ENCODE results near the gene PRKD1.

The PRKD1 gene

DNA sequence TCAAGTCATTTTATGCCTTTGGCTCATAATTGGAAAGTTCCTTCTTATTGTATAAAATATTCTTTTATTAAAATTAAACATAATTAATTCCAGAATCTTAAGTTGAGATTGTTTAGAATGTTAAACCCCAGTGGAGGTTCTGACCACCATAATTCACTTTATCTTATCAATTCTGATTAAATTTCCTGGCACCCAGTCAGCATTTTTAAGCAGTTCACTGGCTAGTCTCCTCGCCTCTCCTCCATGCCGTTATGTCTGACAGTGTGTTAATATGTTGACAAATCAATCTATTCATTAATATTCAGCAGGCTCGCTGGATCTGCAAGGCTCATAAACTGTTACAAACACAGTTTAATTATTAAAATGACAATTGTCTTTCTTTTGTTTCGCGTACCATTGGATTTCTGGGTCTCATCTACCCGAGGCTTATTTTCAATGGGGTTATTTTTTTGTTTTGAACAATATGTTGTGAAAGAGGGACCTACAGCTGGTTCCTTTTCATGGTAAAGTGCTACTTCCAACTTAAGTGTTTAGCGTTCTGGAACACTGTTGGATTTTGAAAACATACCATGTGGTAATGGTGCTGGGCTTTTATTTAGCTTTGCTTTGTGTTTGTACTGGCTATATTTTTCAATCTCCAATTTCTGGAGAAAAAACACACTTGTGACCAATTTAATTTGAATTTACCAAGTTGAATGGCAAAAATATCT, 339.7 kb downstream of the PRKD1 start:
- no peaks in the 10 kb centered on the region for H3K27me3 Mint-ChIP-seq
- peaks cover 4% of the 10 kb centered on the region for H3K9me3 Mint-ChIP-seq
- DNase-seq = no peak
- H3K36me3 Mint-ChIP-seq (ENCODE audit: low read depth) = no peaks in the 10 kb centered on the region
- no peaks in the 10 kb centered on the region for H3K4me1 Mint-ChIP-seq (ENCODE audit: low read depth)
- no peak overlapping the region for H3K27ac Mint-ChIP-seq
- H3K4me3 Mint-ChIP-seq = no peak overlapping the region

DNA sequence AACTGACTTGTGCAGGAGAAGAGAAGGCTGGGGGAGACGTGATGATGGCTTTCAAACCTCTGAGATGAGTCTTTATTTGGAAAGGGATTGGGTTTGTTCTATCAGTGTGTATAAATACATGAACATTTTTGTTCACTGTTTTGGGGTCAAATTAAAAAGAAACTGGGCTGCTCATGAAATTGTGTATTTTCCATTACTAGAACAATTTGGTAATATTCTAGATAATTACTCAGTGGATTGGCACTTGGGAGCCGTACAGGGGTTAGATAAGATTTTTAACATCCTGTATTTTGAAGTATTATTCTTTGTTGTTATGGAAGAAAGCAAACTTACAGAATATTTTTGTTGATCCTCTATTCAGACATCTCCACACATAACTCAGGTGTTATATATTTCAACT, 340.6 kb downstream of the PRKD1 start:
- H3K27ac Mint-ChIP-seq = no peak overlapping the region
- no peaks in the 10 kb centered on the region for H3K4me1 Mint-ChIP-seq (ENCODE audit: low read depth)
- no peaks in the 10 kb centered on the region for H3K36me3 Mint-ChIP-seq (ENCODE audit: low read depth)
- no peak overlapping the region for H3K4me3 Mint-ChIP-seq
- peaks cover 2% of the 10 kb centered on the region for H3K9me3 Mint-ChIP-seq
- no peaks in the 10 kb centered on the region for H3K27me3 Mint-ChIP-seq
- DNase-seq = no peak

DNA sequence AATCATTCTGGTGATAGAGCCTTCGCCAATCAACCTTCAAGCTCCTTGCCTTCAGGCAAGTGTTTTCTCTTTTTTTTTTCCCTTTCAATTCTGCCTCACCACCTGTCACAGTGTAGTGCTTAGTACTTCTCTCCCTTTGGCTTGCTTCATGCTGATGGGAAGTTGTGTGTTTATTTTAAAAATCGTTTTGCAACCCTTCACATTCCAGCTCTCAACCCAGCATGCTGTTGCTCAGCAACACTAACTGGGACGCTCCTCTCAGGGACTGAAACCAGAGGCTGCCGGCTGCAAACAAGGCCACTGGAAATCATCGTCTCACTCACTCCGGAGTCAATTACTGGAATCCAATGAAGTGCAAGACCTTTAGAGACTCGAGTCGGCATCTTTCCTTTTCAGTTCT, 342.7 kb downstream of the PRKD1 start:
- Mint-ChIP-seq H3K4me1 (ENCODE audit: low read depth) (no peaks in the 10 kb centered on the region), H3K4me3 (no peak overlapping the region), H3K27me3 (no peaks in the 10 kb centered on the region), H3K27ac (no peak overlapping the region), H3K36me3 (ENCODE audit: low read depth) (no peaks in the 10 kb centered on the region), H3K9me3 (peaks cover 8% of the 10 kb centered on the region)
- no peak for DNase-seq

DNA sequence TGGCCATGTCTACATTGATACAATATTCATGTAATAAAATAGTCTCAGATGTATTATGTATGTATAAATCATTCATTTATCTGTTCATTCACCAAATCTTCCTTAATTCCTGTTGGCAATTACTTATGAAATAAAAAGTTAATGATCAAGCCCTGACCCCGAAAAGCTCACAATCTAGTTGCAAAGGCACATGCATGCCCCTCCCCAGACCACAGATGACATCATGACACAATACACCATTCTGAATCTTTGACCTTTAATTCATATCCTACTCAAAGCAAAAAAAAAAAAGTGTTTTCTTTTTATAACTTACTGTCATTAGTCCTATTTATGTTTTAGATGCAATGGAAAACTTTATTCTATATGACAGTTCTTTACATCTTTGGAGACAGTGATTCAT, 346.9 kb downstream of the PRKD1 start:
- Mint-ChIP-seq H3K9me3 (peaks cover 11% of the 10 kb centered on the region), H3K36me3 (ENCODE audit: low read depth) (no peaks in the 10 kb centered on the region), H3K27me3 (no peaks in the 10 kb centered on the region), H3K4me3 (no peak overlapping the region), H3K4me1 (ENCODE audit: low read depth) (no peaks in the 10 kb centered on the region), H3K27ac (no peak overlapping the region)
- no peak for DNase-seq

DNA sequence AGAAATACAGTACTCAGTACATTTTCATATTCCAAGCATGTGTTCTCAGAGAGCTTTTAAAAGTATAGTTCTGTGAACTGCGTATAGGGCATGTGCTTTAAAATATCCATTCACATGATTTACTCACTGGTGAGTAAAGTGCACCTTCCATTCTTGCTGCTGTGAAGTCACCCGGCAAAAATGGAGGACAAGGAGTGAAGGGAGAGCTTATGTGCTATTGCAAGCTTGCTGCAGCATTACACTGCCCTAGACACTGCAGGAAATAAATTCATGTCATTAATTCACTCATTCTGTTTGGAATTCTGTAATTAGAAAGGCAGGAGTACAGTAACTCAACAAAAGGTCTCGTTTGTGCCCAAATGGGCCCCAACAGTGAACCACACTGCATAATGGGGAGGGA, 347.8 kb downstream of the PRKD1 start:
- Mint-ChIP-seq H3K27me3 (no peaks in the 10 kb centered on the region), H3K4me3 (no peak overlapping the region), H3K4me1 (ENCODE audit: low read depth) (no peaks in the 10 kb centered on the region), H3K27ac (no peak overlapping the region), H3K36me3 (ENCODE audit: low read depth) (no peaks in the 10 kb centered on the region), H3K9me3 (peaks cover 11% of the 10 kb centered on the region)
- DNase-seq = no peak

DNA sequence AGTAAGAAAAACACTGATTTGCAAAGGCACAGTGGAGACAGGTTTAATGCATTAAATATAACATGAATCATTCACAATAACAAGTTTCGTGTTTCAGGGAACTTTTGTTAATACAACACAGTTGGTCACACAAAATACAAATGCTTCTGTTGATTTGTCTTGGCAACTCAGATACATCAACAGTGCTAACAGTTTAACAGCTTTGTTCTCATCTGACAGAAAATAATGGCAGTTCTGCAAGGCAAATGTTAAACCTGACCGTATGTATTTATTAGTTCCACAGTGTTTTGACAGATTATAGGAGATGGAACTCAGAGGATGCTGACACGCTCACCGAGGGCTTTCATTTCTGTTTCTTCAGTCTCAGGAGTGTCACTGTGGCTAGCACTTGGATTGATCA, 350.7 kb downstream of the PRKD1 start:
- Mint-ChIP-seq H3K4me3 (no peak overlapping the region), H3K4me1 (ENCODE audit: low read depth) (no peaks in the 10 kb centered on the region), H3K27ac (no peak overlapping the region), H3K36me3 (ENCODE audit: low read depth) (no peaks in the 10 kb centered on the region), H3K27me3 (no peaks in the 10 kb centered on the region), H3K9me3 (peaks cover 22% of the 10 kb centered on the region)
- DNase-seq = no peak

DNA sequence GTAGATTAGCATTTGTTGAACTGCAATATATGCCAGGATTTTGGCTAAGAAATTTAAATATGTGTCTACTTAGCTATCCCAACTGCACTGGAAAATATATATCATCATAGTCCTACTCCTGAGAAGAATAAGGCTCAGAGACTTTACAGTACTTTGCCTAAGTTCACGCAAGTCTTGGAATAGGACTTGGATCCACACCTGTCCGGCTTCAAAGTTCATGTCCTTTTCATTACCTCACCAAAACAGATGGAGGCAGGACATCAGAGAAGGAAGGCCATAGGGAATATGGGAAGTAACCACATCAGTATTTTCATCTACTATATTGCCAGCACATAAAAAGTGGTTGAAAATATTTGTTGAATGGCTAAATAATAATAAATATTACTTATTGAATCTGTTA, 358.5 kb downstream of the PRKD1 start:
- peaks cover 44% of the 10 kb centered on the region for H3K9me3 Mint-ChIP-seq
- H3K4me1 Mint-ChIP-seq (ENCODE audit: low read depth) = no peaks in the 10 kb centered on the region
- no peaks in the 10 kb centered on the region for H3K27me3 Mint-ChIP-seq
- no peak overlapping the region for H3K4me3 Mint-ChIP-seq
- H3K27ac Mint-ChIP-seq = no peak overlapping the region
- no peak for DNase-seq
- no peaks in the 10 kb centered on the region for H3K36me3 Mint-ChIP-seq (ENCODE audit: low read depth)

DNA sequence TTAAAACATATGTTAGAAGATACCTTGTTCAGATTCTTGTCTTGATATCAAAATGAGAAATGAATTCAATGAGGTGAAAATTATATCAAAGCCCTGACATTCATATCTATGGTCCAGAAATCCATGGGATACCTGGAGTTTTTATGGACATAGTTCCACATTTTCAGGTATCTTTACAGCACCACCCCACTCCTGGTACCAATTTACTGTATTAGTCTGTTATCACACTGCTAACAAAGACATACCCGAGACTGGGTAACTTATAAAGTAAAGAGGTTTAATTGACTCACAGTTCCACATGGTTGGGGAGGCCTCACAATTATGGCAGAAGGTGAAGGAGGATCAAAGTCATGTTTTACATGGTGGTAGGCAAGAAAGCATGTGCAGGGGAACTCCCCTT, 361.5 kb downstream of the PRKD1 start:
- H3K4me3 Mint-ChIP-seq = no peak overlapping the region
- H3K27me3 Mint-ChIP-seq = no peaks in the 10 kb centered on the region
- DNase-seq = no peak
- H3K27ac Mint-ChIP-seq = no peak overlapping the region
- H3K9me3 Mint-ChIP-seq = peaks cover 30% of the 10 kb centered on the region
- no peaks in the 10 kb centered on the region for H3K36me3 Mint-ChIP-seq (ENCODE audit: low read depth)
- H3K4me1 Mint-ChIP-seq (ENCODE audit: low read depth) = no peaks in the 10 kb centered on the region

DNA sequence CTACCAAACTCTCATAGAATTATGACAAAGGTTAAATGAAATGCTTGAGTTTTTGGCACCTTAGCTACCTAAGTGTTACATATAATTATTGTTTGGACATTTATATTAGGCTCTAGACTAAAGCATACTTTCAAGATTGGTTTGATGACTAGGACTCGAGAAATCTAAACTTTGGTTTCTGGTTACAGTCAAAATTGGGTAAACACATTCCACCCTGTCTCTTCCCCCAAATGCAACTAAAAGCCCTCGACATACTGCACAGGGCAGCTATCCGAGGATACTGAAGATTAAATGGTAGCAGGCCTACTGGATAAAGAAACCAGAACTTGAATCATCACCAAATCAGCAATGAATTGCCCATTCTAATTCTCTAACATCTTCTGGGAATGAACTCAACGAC, 369.1 kb downstream of the PRKD1 start:
- no peak for DNase-seq
- peaks cover 9% of the 10 kb centered on the region for H3K9me3 Mint-ChIP-seq
- no peaks in the 10 kb centered on the region for H3K36me3 Mint-ChIP-seq (ENCODE audit: low read depth)
- no peaks in the 10 kb centered on the region for H3K27me3 Mint-ChIP-seq
- no peak overlapping the region for H3K4me3 Mint-ChIP-seq
- no peaks in the 10 kb centered on the region for H3K4me1 Mint-ChIP-seq (ENCODE audit: low read depth)
- no peak overlapping the region for H3K27ac Mint-ChIP-seq

DNA sequence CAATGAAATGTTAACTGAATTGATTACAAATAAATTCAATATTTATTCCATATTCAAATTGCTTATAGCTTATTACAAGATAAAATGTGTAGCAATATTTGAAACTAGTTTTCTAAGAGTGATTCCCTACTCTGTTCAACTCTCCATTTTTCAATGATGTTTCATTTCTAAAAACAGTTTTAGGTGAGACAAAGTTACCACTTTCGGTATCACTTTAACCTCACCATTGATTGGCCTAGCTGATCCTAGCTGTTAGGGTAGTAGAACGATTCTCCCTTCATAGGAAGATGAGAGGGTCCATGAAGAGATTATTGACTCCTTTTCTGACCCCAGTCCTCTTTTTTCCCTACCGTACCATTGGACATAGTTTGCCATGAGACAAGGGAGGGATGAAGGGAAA, 373.3 kb downstream of the PRKD1 start:
- H3K4me1 Mint-ChIP-seq (ENCODE audit: low read depth) = no peaks in the 10 kb centered on the region
- no peaks in the 10 kb centered on the region for H3K27me3 Mint-ChIP-seq
- no peak overlapping the region for H3K4me3 Mint-ChIP-seq
- DNase-seq = no peak
- H3K36me3 Mint-ChIP-seq (ENCODE audit: low read depth) = no peaks in the 10 kb centered on the region
- peaks cover 6% of the 10 kb centered on the region for H3K9me3 Mint-ChIP-seq
- H3K27ac Mint-ChIP-seq = no peak overlapping the region

DNA sequence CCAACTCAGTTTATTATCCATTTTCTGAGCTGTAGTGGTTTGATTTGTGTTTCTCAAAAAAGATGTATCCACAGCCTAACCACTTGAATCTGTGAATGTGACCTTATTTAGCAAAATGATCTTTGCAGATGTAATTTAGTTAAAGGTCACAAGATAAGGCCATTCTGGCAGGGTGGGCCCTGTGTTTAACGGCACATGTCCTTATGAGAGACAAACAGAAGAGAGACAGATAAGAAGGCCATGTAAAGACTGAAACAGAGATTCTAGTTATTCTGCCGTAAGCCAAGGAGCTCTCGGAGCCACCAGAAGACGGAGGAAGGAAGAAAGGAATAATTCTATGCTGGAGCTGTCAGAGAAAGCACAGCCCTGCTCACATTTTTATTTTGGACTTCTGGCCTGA, 374.2 kb downstream of the PRKD1 start:
- Mint-ChIP-seq H3K4me3 (no peak overlapping the region), H3K27ac (no peak overlapping the region), H3K9me3 (no peaks in the 10 kb centered on the region), H3K4me1 (ENCODE audit: low read depth) (no peaks in the 10 kb centered on the region), H3K36me3 (ENCODE audit: low read depth) (no peaks in the 10 kb centered on the region), H3K27me3 (no peaks in the 10 kb centered on the region)
- no peak for DNase-seq

DNA sequence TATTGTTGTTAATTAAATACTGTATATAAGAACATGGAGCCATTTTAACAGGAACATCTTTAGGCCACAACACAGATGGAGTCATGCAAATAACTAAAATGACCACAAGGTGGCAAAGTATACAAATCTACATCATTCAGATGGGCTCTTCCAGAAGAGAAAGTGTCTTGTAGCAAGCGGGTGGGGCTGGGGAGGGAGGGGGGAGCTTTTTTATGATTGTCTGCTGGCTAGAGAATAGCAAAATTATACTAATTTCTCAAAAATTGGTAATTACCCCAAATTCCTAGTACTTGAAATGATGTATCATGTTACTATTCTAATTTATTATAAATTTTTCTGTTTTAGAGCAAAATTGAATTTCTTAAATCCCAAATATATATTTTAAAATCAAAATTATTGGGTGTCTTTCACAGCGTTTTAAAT, 378.7 kb downstream of the PRKD1 start:
- H3K27ac Mint-ChIP-seq = no peak overlapping the region
- H3K9me3 Mint-ChIP-seq = no peaks in the 10 kb centered on the region
- H3K4me3 Mint-ChIP-seq = no peak overlapping the region
- H3K36me3 Mint-ChIP-seq (ENCODE audit: low read depth) = no peaks in the 10 kb centered on the region
- no peaks in the 10 kb centered on the region for H3K27me3 Mint-ChIP-seq
- no peak for DNase-seq
- H3K4me1 Mint-ChIP-seq (ENCODE audit: low read depth) = no peaks in the 10 kb centered on the region

DNA sequence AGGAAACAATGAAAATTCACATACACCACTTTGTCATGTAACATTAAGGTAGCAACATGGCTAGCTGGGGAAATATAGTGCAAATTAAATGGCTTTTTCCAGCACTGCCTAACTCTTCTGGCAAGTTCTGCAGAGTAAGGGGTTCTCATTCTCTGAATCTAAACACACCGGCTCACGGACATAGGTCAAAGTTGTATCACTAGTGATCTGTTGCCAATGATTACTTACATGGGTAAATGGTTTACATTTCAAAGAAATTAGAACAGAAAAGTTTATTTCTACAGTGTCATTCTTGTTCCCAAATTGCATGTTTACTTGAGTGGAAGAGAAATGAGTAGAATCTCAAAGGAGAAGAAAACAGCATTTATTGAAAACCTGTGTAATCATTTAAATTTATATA, 381.9 kb downstream of the PRKD1 start:
- Mint-ChIP-seq H3K36me3 (ENCODE audit: low read depth) (no peaks in the 10 kb centered on the region), H3K27ac (no peak overlapping the region), H3K27me3 (no peaks in the 10 kb centered on the region), H3K4me1 (ENCODE audit: low read depth) (no peaks in the 10 kb centered on the region), H3K4me3 (no peak overlapping the region), H3K9me3 (no peaks in the 10 kb centered on the region)
- DNase-seq = no peak

DNA sequence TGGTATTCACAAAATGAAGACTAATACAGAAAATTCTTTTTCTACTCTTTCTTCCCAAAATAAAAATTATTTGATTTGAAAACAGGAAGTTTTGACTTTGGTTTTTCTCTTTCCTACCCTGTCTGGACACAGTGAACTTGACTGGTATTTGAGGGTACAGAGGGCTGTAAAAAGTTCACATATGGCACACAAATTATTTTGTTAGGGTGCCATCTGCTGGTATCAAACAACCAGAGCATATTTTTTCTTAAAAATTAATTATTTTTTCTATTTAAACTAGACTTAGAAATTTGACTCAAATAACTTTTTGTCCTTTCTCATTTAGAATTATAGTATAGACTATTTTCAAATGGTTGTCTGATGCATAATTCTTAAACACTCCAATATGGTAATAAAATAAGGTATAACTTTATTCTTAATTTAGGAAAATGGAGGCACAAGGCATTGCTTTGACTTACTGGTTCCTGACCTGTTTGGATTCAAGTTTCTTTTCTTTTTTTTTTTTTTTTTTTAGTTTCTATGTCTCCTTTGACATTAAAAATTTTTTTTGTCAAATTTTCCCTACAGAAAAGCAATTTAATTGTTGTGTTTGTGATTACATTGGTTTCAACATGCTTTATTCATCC, 390.6 kb downstream of the PRKD1 start:
- Mint-ChIP-seq H3K4me3 (no peak overlapping the region), H3K36me3 (ENCODE audit: low read depth) (no peaks in the 10 kb centered on the region), H3K27ac (no peak overlapping the region), H3K27me3 (no peaks in the 10 kb centered on the region), H3K4me1 (ENCODE audit: low read depth) (no peaks in the 10 kb centered on the region), H3K9me3 (no peaks in the 10 kb centered on the region)
- DNase-seq = no peak

DNA sequence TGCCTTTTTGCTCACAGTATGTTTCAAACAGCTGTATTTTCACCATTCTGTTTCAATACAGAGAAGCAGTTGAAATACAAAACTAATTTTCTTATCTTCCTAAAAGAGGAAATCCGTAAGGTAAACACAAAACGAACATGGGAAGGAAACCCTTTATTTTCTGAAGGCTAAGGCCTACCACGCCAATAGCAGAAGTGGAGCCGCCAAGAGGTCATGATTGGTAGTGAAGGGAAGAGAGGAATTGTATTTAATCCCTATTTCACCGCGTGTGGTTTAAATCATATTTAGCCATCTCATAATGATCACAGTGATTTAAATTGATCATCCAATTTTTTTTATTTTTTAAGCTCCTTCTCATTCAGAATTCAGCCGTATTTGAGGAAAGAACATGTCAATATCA, 398.2 kb downstream of the PRKD1 start:
- no peaks in the 10 kb centered on the region for H3K27me3 Mint-ChIP-seq

DNA sequence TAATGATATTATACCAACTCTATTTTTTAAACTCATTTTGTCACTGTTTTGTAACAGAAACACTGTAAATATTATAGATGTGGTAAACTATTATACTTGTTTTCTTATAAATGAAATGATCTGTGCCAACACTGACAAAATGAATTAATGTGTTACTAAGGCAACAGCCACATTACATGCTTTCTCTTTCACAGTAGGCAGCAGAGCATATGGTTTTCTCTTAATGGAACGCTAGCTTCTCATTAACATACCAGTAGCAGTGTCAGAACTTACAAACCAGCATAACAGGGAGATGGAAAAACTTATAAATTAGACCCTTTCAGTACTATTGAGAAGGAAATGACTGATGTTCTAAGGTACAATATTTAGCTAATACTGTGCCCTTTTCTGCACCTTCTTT, 398.8 kb downstream of the PRKD1 start:
- H3K27me3 Mint-ChIP-seq = no peaks in the 10 kb centered on the region
- peaks cover 2% of the 10 kb centered on the region for H3K9me3 Mint-ChIP-seq
- no peak overlapping the region for H3K27ac Mint-ChIP-seq
- DNase-seq = no peak
- no peaks in the 10 kb centered on the region for H3K4me1 Mint-ChIP-seq (ENCODE audit: low read depth)
- no peak overlapping the region for H3K4me3 Mint-ChIP-seq
- H3K36me3 Mint-ChIP-seq (ENCODE audit: low read depth) = no peaks in the 10 kb centered on the region

More for the DNA sequence above, 398.2 kb downstream of the PRKD1 start:
- no peaks in the 10 kb centered on the region for H3K4me1 Mint-ChIP-seq (ENCODE audit: low read depth)
- DNase-seq = no peak
- no peaks in the 10 kb centered on the region for H3K36me3 Mint-ChIP-seq (ENCODE audit: low read depth)
- no peak overlapping the region for H3K27ac Mint-ChIP-seq
- no peak overlapping the region for H3K4me3 Mint-ChIP-seq
- H3K9me3 Mint-ChIP-seq = peaks cover 2% of the 10 kb centered on the region

All from activated T-cell treated with anti-CD3 and anti-CD28 coated beads, Interleukin-2, amount 50 U/mL, for 24 hours (primary cell).